ENCODE measurements around the gene FOSL2.

DNA sequence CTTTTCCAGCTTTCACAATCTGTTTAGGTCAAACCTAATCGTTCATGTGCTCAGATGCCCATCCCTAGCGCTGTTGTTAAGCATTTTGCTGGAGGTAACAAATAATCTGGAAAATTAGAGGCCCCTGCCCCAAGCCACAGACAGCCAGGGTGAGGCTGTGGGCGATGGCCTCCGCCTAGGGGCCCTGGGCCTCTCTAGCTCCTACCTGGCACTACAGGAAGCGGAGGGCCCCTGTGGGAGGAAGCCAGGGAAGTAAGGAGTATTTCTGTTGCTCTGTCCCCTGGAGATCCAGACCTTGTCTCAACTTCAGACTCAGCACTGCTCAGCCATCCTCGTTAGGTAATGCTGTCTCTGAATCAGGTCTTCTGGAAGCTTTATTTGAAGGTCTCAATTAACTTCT lies 12.4 kb upstream of the FOSL2 start:
- TF ChIP-seq, protein P1, sequence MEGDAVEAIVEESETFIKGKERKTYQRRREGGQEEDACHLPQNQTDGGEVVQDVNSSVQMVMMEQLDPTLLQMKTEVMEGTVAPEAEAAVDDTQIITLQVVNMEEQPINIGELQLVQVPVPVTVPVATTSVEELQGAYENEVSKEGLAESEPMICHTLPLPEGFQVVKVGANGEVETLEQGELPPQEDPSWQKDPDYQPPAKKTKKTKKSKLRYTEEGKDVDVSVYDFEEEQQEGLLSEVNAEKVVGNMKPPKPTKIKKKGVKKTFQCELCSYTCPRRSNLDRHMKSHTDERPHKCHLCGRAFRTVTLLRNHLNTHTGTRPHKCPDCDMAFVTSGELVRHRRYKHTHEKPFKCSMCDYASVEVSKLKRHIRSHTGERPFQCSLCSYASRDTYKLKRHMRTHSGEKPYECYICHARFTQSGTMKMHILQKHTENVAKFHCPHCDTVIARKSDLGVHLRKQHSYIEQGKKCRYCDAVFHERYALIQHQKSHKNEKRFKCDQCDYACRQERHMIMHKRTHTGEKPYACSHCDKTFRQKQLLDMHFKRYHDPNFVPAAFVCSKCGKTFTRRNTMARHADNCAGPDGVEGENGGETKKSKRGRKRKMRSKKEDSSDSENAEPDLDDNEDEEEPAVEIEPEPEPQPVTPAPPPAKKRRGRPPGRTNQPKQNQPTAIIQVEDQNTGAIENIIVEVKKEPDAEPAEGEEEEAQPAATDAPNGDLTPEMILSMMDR (IDR thresholded peaks at IDR 0.05) = no peak
- no peak for TF ChIP-seq EZH2 (IDR thresholded peaks at IDR 0.05; ENCODE audit: borderline replicate concordance, insufficient read depth, low read depth, low read length, poor library complexity, severe bottlenecking)
